Large intestine (tissue), 3 donors: ENCODE results near the gene RNF6. TPM values are rescaled to one million over a fixed set of nuclear protein-coding genes. Genes with fewer than 3 reads are reported as not detected.

Experiments
- DNase-seq, 2 donors: peaks; one replicate each; pipeline versions ENCODE4 v3.0.0 to v3.0.0-alpha.2; 2013
- H3K27ac ChIP-seq: one replicate; pipeline ENCODE4 v1.5.1; 2013; ENCODE audit warnings: low read length
- H3K27me3 ChIP-seq: 2 replicates; pipeline ENCODE4 v1.6.1; 2013; ENCODE audit warnings: low read length; ENCODE audit not compliant: control insufficient read depth, insufficient read depth
- H3K36me3 ChIP-seq: 2 replicates; pipeline ENCODE4 v1.6.1; 2013; ENCODE audit warnings: low read length; ENCODE audit not compliant: control insufficient read depth, insufficient read depth
- H3K4me1 ChIP-seq: one replicate; pipeline ENCODE4 v1.6.1; 2013; ENCODE audit warnings: low read length; ENCODE audit not compliant: control insufficient read depth, insufficient read depth
- H3K4me3 ChIP-seq: one replicate; pipeline ENCODE4 v1.5.1; 2013; ENCODE audit warnings: low read length
- H3K9me3 ChIP-seq: one replicate; pipeline ENCODE4 v1.6.1; 2013; ENCODE audit warnings: mild to moderate bottlenecking, low read depth, low read length, moderate library complexity; ENCODE audit not compliant: control insufficient read depth
- WGBS: methylation state at CpG from one replicate; pipeline ENCODE4 v1.1.5; 2013; ENCODE audit warnings: low lambda C conversion rate; ENCODE audit not compliant: insufficient coverage; 5-methylcytosine and 5-hydroxymethylcytosine counted together
- polyA plus RNA-seq: library from polyadenylated mRNA; unstranded; fragments of 120-200 nt; gene quantifications from one replicate; pipeline ENCODE4 v1.2.1, GENCODE V29; 2013

The RNF6 gene
- polyA plus RNA-seq, 1 donor = 35.8 TPM

DNA sequence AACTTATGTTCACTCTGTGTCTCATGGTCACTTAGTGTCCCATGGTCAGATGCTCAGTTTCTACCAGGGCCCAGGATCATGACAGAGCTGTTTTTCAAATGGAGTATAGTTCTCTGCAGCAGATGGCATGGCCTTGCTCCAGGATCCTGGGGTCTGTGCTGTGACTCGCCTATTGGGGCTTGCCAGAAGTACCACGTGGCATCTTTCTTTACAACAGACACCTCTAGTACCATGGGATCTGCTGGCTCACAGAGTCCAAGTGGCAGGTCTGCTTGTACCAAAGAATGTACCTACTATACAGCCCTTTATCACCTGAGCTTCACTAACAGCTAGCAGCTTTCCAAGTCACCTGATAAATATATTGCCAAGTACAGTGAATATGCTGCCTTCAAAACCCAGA is 6.0 kb upstream of the RNF6 start:
- H3K9me3 ChIP-seq = no peaks in the 10 kb centered on the region
- WGBS = no CpG with 5 or more reads among the region's 2 CpGs
- no peaks in the 10 kb centered on the region for H3K4me1 ChIP-seq
- H3K36me3 ChIP-seq = no peaks in the 10 kb centered on the region
- no peak overlapping the region for H3K27ac ChIP-seq
- peak; percentile 54 to 72 for DNase-seq
- H3K4me3 ChIP-seq = no peak overlapping the region
- peaks cover 2% of the 10 kb centered on the region for H3K27me3 ChIP-seq

DNA sequence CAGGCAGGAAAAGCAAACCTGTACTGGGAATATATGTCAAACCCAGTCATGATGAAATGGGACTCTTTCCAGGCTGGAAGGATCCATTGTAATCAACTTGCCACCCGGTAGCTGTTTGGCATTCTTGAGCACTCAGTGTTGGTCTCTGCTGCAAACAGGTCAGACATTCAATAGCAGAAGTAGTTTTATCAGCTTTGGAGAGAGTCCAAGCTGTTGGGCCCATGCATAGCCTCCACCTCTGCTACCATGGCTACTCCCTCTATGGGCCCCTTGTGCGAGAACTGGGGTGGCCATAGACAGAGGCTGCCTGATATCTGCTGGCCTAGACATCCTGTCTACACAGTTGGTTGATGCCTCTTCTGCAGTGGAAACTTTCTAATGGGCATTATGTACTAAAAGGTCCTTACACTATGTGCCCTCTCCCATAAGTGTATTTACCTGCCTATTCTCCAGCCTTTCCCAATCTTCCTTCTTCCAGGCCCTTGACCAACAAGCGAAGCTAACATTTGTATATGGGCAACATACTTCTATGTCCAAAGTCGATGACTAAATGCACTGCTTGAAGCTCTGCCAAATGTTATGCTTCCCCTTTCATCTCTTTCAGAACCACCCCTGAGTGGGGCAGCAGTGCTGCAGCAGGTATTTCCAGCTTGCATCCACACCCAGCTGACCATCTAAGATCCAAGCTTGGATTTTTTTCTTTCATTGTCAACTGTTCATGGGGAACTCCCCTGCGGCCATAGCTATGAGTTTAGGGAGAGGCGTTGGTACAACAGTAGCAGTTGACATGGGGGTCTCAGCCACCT is 5.3 kb upstream of the RNF6 start:
- Histone ChIP-seq H3K36me3 (no peaks in the 10 kb centered on the region), H3K27ac (no peak overlapping the region), H3K4me3 (no peak overlapping the region), H3K9me3 (no peaks in the 10 kb centered on the region), H3K27me3 (peaks cover 2% of the 10 kb centered on the region), H3K4me1 (peaks cover 5% of the 10 kb centered on the region)
- no peak for DNase-seq
- WGBS = 83% methylated on average over 1 of the region's 6 CpGs

- H3K27me3 ChIP-seq = peaks cover 2% of the 10 kb centered on the region
Observed at GRCh38 chr13:26225896-26226617, 3.9 kb upstream of the RNF6 start.

DNA sequence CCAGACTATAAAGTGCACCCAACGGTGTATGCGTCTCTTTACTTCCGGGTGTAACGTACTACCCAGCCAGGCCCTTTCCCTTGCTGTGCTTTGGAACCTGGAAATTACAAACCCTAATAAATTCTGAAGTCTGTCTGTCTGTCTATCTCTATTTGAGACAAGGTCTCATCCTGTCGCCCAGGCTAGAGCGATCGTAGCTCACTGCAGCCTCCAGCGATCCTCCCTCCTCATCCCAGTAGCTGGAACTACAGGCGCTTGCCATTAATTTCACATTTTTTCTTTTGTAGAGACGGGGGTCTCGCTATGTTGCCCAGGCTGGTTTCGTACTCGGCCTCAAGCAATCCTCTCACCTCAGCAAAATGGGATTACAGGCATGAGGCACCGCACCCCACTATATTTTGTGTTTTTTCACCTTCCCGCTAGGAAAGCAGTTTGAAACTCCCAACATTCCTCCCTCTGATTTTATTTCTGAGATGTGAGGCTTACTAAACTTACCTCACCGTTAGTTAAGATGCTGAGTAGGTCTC is 469 bp upstream of the RNF6 start:
- H3K4me3 ChIP-seq = peak overlapping the region; percentile 97
- H3K9me3 ChIP-seq = peaks cover 2% of the 10 kb centered on the region
- peaks cover 5% of the 10 kb centered on the region for H3K4me1 ChIP-seq
- H3K27ac ChIP-seq = peak overlapping the region; percentile 97
- DNase-seq = no peak
- H3K27me3 ChIP-seq = peaks cover 2% of the 10 kb centered on the region
- 80% methylated on average over 2 of the region's 16 CpGs for WGBS
- peaks cover 12% of the 10 kb centered on the region for H3K36me3 ChIP-seq

More at GRCh38 chr13:26225896-26226617, 3.9 kb upstream of the RNF6 start:
- WGBS = no CpG with 5 or more reads among the region's 7 CpGs
- Histone ChIP-seq H3K9me3 (peaks cover 2% of the 10 kb centered on the region), H3K27ac (no peak overlapping the region), H3K36me3 (no peaks in the 10 kb centered on the region), H3K4me3 (no peak overlapping the region), H3K4me1 (peaks cover 5% of the 10 kb centered on the region)
- DNase-seq = no peak

GRCh38 chr13:26221399-26221720 is 754 bp downstream of the RNF6 start:
- Histone ChIP-seq H3K27ac (peak overlapping the region; percentile 97), H3K9me3 (peaks cover 2% of the 10 kb centered on the region), H3K4me1 (peaks cover 5% of the 10 kb centered on the region), H3K27me3 (no peaks in the 10 kb centered on the region), H3K4me3 (peak overlapping the region; percentile 97), H3K36me3 (peaks cover 24% of the 10 kb centered on the region)
- DNase-seq = no peak
- WGBS = no CpG with 5 or more reads among the region's 16 CpGs

GRCh38 chr13:26220575-26220974 is 1.5 kb downstream of the RNF6 start:
- no peaks in the 10 kb centered on the region for H3K27me3 ChIP-seq
- no peak overlapping the region for H3K27ac ChIP-seq
- peak in 1 of 2 donors; percentile 9 for DNase-seq
- peaks cover 5% of the 10 kb centered on the region for H3K4me1 ChIP-seq
- WGBS = no CpG with 5 or more reads among the region's 2 CpGs
- peak overlapping the region; percentile 97 for H3K4me3 ChIP-seq
- H3K36me3 ChIP-seq = peaks cover 27% of the 10 kb centered on the region
- H3K9me3 ChIP-seq = peaks cover 2% of the 10 kb centered on the region

GRCh38 chr13:26219726-26220125 is 2.4 kb downstream of the RNF6 start:
- Histone ChIP-seq H3K4me1 (peaks cover 5% of the 10 kb centered on the region), H3K36me3 (peaks cover 34% of the 10 kb centered on the region), H3K4me3 (no peak overlapping the region), H3K27me3 (no peaks in the 10 kb centered on the region), H3K27ac (no peak overlapping the region), H3K9me3 (peaks cover 2% of the 10 kb centered on the region)
- DNase-seq = no peak
- no CpG with 5 or more reads among the region's 1 CpG for WGBS

GRCh38 chr13:26216042-26216441 is 6.1 kb downstream of the RNF6 start:
- Histone ChIP-seq H3K27ac (no peak overlapping the region), H3K27me3 (no peaks in the 10 kb centered on the region), H3K4me3 (no peak overlapping the region), H3K9me3 (no peaks in the 10 kb centered on the region), H3K4me1 (no peaks in the 10 kb centered on the region), H3K36me3 (peaks cover 49% of the 10 kb centered on the region)
- 83% methylated on average over 1 of the region's 2 CpGs for WGBS
- no peak for DNase-seq

GRCh38 chr13:26213982-26214381 is 8.1 kb downstream of the RNF6 start:
- Histone ChIP-seq H3K4me1 (no peaks in the 10 kb centered on the region), H3K36me3 (peaks cover 52% of the 10 kb centered on the region), H3K27ac (no peak overlapping the region), H3K27me3 (no peaks in the 10 kb centered on the region), H3K4me3 (no peak overlapping the region), H3K9me3 (no peaks in the 10 kb centered on the region)
- DNase-seq = no peak
- 100% methylated on average over 1 of the region's 6 CpGs for WGBS

- H3K27ac ChIP-seq = no peak overlapping the region
- 100% methylated on average over 1 of the region's 1 CpG for WGBS
- DNase-seq = no peak
- H3K4me3 ChIP-seq = no peak overlapping the region
- peaks cover 50% of the 10 kb centered on the region for H3K36me3 ChIP-seq
- H3K4me1 ChIP-seq = peaks cover 3% of the 10 kb centered on the region
- no peaks in the 10 kb centered on the region for H3K9me3 ChIP-seq
- no peaks in the 10 kb centered on the region for H3K27me3 ChIP-seq
Observed at GRCh38 chr13:26213345-26213744, 8.8 kb downstream of the RNF6 start.
